Measurements from ENCODE around the gene RNF215.

RNF215 gene

GRCh38 chr22:30396871-30397655, 9.9 kb upstream of the RNF215 start, which contains the start of gene SEC14L2:
TSS of gene SEC14L2 (plus strand) at chr22:30397018. CDS start at chr22:30397117, 99 bp downstream.
- no peak for DNase-seq (ENCODE audit: low read depth)

- no peak for DNase-seq (ENCODE audit: low read depth)
These were observed 6.7 kb upstream of the RNF215 start for GRCh38 chr22:30393885-30394284.

GRCh38 chr22:30393322-30393680, 6.1 kb upstream of the RNF215 start:
- DNase-seq (ENCODE audit: low read depth): no peak

- no peak for DNase-seq (ENCODE audit: low read depth)
These were observed 5.6 kb upstream of the RNF215 start for GRCh38 chr22:30392661-30393321.

- peak; percentile 54 for DNase-seq (ENCODE audit: low read depth)
These were observed 3.9 kb upstream of the RNF215 start for GRCh38 chr22:30390974-30391691.

- DNase-seq (ENCODE audit: low read depth): no peak
These were observed 627 bp downstream of the RNF215 start for GRCh38 chr22:30386608-30386959.

GRCh38 chr22:30385942-30386341, 1.3 kb downstream of the RNF215 start:
- no peak for DNase-seq (ENCODE audit: low read depth)

GRCh38 chr22:30383061-30383460, 4.2 kb downstream of the RNF215 start:
- DNase-seq (ENCODE audit: low read depth): no peak

- no peak for DNase-seq (ENCODE audit: low read depth)
These were observed 4.9 kb downstream of the RNF215 start for GRCh38 chr22:30382340-30382739.

- no peak for DNase-seq (ENCODE audit: low read depth)
These were observed 5.9 kb downstream of the RNF215 start for GRCh38 chr22:30381264-30381663.

GRCh38 chr22:30380011-30380410, 7.2 kb downstream of the RNF215 start:
- DNase-seq (ENCODE audit: low read depth): no peak

GRCh38 chr22:30375312-30375849, 11.8 kb downstream of the RNF215 start:
- no peak for DNase-seq (ENCODE audit: low read depth)

GRCh38 chr22:30373331-30374325, 13.6 kb downstream of the RNF215 start:
- no peak for DNase-seq (ENCODE audit: low read depth)

GRCh38 chr22:30372915-30373314, 14.3 kb downstream of the RNF215 start:
- no peak for DNase-seq (ENCODE audit: low read depth)

GRCh38 chr22:30371981-30372380, 15.2 kb downstream of the RNF215 start:
- DNase-seq (ENCODE audit: low read depth): no peak

- no peak for DNase-seq (ENCODE audit: low read depth)
These were observed 15.9 kb downstream of the RNF215 start for GRCh38 chr22:30371321-30371720.

- DNase-seq (ENCODE audit: low read depth): no peak
These were observed 16.5 kb downstream of the RNF215 start for GRCh38 chr22:30370641-30371230.

- no peak for DNase-seq (ENCODE audit: low read depth)
These were observed 18.8 kb downstream of the RNF215 start for GRCh38 chr22:30368420-30368819.

GRCh38 chr22:30365891-30366290, 21.3 kb downstream of the RNF215 start:
- DNase-seq (ENCODE audit: low read depth): no peak

- no peak for DNase-seq (ENCODE audit: low read depth)
These were observed 24.4 kb downstream of the RNF215 start for GRCh38 chr22:30362651-30363281.

All from stimulated activated CD8-positive, alpha-beta memory T cell treated with anti-CD3 and anti-CD28 coated beads, Interleukin-15, amount 100 ng/mL, for 1 hour (primary cell).